Measurements from ENCODE around the gene OSBPL6.

OSBPL6 gene

DNA sequence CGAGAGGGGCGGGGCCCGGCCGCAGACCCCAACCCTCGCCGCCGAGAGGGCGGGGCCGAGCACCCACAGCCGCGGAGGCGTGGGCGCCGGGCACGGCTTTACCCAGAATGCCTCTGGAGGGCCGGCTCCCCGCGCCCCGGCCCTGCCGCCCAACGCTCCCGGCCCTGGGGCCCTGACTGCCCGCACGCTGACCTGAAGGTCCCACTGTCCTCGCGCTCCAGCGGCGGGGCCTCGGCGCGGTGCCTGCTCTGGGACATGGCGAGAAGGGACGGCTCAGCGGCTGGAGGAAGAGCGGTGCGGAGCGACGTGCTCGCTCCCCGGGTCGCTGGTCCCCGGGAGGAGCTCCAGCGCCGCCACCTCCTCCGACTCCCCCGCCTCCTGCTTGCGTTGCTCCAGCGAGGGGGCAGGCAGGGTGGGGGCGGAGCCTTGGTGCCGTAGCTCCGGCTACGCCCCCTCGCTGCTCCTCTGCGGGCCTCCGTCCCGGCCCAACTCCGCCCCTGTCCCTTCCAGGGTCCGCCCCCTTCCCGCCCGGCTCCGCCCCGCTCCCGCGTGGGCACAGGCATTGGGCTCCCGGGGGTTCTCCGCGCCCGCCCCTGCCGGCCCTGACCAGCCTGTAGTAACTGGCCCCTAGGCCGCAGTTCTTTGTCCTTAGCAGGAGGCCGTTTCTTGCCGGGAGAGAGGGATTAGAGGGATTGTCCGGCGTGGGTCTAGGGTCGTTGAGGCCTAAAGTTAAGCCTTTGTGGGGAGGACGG is 256.6 kb downstream of the OSBPL6 start, which contains the start of the genes PJVK and PRKRA (continued):
- TF ChIP-seq, protein P1, sequence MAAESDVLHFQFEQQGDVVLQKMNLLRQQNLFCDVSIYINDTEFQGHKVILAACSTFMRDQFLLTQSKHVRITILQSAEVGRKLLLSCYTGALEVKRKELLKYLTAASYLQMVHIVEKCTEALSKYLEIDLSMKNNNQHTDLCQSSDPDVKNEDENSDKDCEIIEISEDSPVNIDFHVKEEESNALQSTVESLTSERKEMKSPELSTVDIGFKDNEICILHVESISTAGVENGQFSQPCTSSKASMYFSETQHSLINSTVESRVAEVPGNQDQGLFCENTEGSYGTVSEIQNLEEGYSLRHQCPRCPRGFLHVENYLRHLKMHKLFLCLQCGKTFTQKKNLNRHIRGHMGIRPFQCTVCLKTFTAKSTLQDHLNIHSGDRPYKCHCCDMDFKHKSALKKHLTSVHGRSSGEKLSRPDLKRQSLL (tag by site-specific recombination; IDR thresholded peaks at IDR 0.05) = peak; percentile 95
- TF ChIP-seq, protein P2, sequence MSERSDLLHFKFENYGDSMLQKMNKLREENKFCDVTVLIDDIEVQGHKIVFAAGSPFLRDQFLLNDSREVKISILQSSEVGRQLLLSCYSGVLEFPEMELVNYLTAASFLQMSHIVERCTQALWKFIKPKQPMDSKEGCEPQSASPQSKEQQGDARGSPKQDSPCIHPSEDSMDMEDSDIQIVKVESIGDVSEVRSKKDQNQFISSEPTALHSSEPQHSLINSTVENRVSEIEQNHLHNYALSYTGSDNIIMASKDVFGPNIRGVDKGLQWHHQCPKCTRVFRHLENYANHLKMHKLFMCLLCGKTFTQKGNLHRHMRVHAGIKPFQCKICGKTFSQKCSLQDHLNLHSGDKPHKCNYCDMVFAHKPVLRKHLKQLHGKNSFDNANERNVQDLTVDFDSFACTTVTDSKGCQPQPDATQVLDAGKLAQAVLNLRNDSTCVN (tag by site-specific recombination; optimal IDR thresholded peaks at IDR 0.05) = peak; percentile 95
- TF ChIP-seq ZNF24 (tag by site-specific recombination; IDR thresholded peaks at IDR 0.05) = no peak
- no peak for TF ChIP-seq ZNF324 (tag by site-specific recombination; IDR thresholded peaks at IDR 0.05)
- TF ChIP-seq ZNF239 (tag by site-specific recombination; IDR thresholded peaks at IDR 0.05) = no peak
- TF ChIP-seq, protein P3, sequence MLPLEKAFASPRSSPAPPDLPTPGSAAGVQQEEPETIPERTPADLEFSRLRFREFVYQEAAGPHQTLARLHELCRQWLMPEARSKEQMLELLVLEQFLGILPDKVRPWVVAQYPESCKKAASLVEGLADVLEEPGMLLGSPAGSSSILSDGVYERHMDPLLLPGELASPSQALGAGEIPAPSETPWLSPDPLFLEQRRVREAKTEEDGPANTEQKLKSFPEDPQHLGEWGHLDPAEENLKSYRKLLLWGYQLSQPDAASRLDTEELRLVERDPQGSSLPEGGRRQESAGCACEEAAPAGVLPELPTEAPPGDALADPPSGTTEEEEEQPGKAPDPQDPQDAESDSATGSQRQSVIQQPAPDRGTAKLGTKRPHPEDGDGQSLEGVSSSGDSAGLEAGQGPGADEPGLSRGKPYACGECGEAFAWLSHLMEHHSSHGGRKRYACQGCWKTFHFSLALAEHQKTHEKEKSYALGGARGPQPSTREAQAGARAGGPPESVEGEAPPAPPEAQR (tag by site-specific recombination; IDR thresholded peaks at IDR 0.05) = 0 out of 2 replicates have a peak, but pooled peaks have one; percentile 20
- TF ChIP-seq SP7 (tag by site-specific recombination; IDR thresholded peaks at IDR 0.05) = peak; percentile 70
- no peak for TF ChIP-seq ZNF658 (tag by site-specific recombination; IDR thresholded peaks at IDR 0.05)
- peak; percentile 79 for TF ChIP-seq ZBTB8A (tag by site-specific recombination; IDR thresholded peaks at IDR 0.05)
- TF ChIP-seq, protein P4, sequence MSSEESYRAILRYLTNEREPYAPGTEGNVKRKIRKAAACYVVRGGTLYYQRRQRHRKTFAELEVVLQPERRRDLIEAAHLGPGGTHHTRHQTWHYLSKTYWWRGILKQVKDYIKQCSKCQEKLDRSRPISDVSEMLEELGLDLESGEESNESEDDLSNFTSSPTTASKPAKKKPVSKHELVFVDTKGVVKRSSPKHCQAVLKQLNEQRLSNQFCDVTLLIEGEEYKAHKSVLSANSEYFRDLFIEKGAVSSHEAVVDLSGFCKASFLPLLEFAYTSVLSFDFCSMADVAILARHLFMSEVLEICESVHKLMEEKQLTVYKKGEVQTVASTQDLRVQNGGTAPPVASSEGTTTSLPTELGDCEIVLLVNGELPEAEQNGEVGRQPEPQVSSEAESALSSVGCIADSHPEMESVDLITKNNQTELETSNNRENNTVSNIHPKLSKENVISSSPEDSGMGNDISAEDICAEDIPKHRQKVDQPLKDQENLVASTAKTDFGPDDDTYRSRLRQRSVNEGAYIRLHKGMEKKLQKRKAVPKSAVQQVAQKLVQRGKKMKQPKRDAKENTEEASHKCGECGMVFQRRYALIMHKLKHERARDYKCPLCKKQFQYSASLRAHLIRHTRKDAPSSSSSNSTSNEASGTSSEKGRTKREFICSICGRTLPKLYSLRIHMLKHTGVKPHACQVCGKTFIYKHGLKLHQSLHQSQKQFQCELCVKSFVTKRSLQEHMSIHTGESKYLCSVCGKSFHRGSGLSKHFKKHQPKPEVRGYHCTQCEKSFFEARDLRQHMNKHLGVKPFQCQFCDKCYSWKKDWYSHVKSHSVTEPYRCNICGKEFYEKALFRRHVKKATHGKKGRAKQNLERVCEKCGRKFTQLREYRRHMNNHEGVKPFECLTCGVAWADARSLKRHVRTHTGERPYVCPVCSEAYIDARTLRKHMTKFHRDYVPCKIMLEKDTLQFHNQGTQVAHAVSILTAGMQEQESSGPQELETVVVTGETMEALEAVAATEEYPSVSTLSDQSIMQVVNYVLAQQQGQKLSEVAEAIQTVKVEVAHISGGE (tag by site-specific recombination; conservative IDR thresholded peaks at IDR 0.05; ENCODE audit: low read depth) = peak; percentile 10; the same call in 1 of the 2 replicates
- TF ChIP-seq ZNF10 (tag by site-specific recombination; IDR thresholded peaks at IDR 0.05) = no peak
- TF ChIP-seq, protein P5, sequence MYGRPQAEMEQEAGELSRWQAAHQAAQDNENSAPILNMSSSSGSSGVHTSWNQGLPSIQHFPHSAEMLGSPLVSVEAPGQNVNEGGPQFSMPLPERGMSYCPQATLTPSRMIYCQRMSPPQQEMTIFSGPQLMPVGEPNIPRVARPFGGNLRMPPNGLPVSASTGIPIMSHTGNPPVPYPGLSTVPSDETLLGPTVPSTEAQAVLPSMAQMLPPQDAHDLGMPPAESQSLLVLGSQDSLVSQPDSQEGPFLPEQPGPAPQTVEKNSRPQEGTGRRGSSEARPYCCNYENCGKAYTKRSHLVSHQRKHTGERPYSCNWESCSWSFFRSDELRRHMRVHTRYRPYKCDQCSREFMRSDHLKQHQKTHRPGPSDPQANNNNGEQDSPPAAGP (tag by site-specific recombination; IDR thresholded peaks at IDR 0.05) = peak; percentile 62
- TF ChIP-seq TRIM28 (IDR thresholded peaks at IDR 0.05; ENCODE audit: borderline replicate concordance, low read length) = no peak
- peak; percentile 90 for TF ChIP-seq ZBTB20 (tag by site-specific recombination; IDR thresholded peaks at IDR 0.05)
- TF ChIP-seq KLF16 (tag by site-specific recombination; IDR thresholded peaks at IDR 0.05) = peak; percentile 86
- 0 out of 2 replicates have a peak, but pooled peaks have one; percentile 1 for TF ChIP-seq ZNF596 (tag by site-specific recombination; IDR thresholded peaks at IDR 0.05)
- TF ChIP-seq ZNF660 (tag by site-specific recombination; IDR thresholded peaks at IDR 0.05) = 0 out of 2 replicates have a peak, but pooled peaks have one; percentile 14
- peak; percentile 37; the same call in 1 of the 2 replicates for TF ChIP-seq ZFP37 (tag by site-specific recombination; IDR thresholded peaks at IDR 0.05)
- TF ChIP-seq ZNF341 (tag by site-specific recombination; IDR thresholded peaks at IDR 0.05; ENCODE audit: low read depth) = peak; percentile 16; the same call in 1 of the 2 replicates
- TF ChIP-seq, protein P6, sequence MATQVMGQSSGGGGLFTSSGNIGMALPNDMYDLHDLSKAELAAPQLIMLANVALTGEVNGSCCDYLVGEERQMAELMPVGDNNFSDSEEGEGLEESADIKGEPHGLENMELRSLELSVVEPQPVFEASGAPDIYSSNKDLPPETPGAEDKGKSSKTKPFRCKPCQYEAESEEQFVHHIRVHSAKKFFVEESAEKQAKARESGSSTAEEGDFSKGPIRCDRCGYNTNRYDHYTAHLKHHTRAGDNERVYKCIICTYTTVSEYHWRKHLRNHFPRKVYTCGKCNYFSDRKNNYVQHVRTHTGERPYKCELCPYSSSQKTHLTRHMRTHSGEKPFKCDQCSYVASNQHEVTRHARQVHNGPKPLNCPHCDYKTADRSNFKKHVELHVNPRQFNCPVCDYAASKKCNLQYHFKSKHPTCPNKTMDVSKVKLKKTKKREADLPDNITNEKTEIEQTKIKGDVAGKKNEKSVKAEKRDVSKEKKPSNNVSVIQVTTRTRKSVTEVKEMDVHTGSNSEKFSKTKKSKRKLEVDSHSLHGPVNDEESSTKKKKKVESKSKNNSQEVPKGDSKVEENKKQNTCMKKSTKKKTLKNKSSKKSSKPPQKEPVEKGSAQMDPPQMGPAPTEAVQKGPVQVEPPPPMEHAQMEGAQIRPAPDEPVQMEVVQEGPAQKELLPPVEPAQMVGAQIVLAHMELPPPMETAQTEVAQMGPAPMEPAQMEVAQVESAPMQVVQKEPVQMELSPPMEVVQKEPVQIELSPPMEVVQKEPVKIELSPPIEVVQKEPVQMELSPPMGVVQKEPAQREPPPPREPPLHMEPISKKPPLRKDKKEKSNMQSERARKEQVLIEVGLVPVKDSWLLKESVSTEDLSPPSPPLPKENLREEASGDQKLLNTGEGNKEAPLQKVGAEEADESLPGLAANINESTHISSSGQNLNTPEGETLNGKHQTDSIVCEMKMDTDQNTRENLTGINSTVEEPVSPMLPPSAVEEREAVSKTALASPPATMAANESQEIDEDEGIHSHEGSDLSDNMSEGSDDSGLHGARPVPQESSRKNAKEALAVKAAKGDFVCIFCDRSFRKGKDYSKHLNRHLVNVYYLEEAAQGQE (tag by site-specific recombination; IDR thresholded peaks at IDR 0.05) = no peak
- TF ChIP-seq, protein P7, sequence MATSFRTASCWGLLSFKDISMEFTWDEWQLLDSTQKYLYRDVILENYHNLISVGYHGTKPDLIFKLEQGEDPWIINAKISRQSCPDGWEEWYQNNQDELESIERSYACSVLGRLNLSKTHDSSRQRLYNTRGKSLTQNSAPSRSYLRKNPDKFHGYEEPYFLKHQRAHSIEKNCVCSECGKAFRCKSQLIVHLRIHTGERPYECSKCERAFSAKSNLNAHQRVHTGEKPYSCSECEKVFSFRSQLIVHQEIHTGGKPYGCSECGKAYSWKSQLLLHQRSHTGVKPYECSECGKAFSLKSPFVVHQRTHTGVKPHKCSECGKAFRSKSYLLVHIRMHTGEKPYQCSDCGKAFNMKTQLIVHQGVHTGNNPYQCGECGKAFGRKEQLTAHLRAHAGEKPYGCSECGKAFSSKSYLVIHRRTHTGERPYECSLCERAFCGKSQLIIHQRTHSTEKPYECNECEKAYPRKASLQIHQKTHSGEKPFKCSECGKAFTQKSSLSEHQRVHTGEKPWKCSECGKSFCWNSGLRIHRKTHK (tag by site-specific recombination; IDR thresholded peaks at IDR 0.05) = no peak
- peak; percentile 63 for TF ChIP-seq GLIS1 (tag by site-specific recombination; IDR thresholded peaks at IDR 0.05)
- TF ChIP-seq, protein P8, sequence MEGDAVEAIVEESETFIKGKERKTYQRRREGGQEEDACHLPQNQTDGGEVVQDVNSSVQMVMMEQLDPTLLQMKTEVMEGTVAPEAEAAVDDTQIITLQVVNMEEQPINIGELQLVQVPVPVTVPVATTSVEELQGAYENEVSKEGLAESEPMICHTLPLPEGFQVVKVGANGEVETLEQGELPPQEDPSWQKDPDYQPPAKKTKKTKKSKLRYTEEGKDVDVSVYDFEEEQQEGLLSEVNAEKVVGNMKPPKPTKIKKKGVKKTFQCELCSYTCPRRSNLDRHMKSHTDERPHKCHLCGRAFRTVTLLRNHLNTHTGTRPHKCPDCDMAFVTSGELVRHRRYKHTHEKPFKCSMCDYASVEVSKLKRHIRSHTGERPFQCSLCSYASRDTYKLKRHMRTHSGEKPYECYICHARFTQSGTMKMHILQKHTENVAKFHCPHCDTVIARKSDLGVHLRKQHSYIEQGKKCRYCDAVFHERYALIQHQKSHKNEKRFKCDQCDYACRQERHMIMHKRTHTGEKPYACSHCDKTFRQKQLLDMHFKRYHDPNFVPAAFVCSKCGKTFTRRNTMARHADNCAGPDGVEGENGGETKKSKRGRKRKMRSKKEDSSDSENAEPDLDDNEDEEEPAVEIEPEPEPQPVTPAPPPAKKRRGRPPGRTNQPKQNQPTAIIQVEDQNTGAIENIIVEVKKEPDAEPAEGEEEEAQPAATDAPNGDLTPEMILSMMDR (tag by site-specific recombination; IDR thresholded peaks at IDR 0.05) = peak; percentile 78
- TF ChIP-seq YY2 (tag by site-specific recombination; IDR thresholded peaks at IDR 0.05) = no peak

Data from HEK293 (cell line).